Hindlimb muscle (tissue), 1 donor: ENCODE data around the gene HOXC5. TPM values are rescaled to one million over a fixed set of nuclear protein-coding genes. Genes with fewer than 3 reads are reported as not detected.
"Not testable (repeated sequence)": the region's sequence is repeated elsewhere in the genome, so short reads cannot be mapped to it uniquely, and the experiment has no call there.

ENCODE experiments used
- DNase-seq: peaks from one replicate; pipeline ENCODE4 v3.0.0-alpha.2; 2013
- polyA plus RNA-seq: library from polyadenylated mRNA; unstranded; fragments of 120-200 nt; gene quantifications from one replicate; pipeline ENCODE4 v1.2.1, GENCODE V29; 2013; ENCODE audit not compliant: insufficient read length

The HOXC5 gene
- polyA plus RNA-seq, 1 donor, result 1.8 TPM

DNA sequence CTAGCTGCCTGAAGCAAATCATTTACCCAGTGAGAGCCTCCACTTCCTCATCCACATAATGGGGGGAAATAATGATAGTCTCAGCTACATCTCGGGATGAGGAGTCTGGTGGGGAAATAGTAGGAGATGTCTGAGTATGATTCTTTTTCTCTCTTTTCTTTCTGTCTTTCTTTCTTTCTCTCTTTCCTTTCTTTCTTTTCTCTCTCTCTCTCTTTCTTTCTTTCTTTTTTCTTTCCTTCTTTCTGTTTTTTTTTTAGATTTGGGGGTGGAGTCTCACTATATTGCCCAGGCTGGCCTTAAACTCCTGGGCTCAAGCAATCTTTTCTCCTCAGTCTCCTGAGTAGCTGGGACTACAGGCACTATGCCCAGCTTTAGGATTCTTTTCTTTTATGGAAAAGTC, 33.6 kb downstream of the HOXC5 start:
- DNase-seq, result no peak

DNA sequence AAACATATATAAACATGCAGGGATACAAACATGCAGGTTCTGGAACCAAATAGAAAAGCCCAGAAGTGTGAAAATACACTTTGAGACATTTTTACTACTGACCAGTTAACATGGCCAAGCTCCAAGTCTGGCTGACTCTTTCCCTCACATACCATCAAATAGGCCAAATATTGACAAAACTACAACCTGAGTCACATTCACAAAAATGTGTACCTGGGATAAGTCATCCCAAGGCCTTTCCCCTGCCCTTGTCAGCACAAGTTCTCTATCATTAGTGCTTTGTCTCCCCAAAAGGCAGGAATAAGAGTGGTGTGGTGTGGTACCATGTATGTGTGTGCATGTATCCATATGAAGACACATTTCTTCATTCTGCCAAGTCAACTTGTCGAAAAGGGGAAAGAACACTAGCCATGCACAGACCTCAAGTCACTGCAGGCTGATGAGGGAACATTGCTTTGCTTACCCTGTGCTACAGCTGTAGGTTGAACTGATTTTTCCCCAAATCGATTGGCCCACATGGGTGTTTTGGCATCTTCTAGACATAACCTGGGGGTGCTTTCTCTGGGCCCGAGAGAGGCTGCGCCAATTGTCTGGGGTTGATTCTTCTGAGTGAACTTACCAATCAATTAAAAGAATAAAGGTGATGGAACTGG, 35.7 kb downstream of the HOXC5 start:
- no peak for DNase-seq

DNA sequence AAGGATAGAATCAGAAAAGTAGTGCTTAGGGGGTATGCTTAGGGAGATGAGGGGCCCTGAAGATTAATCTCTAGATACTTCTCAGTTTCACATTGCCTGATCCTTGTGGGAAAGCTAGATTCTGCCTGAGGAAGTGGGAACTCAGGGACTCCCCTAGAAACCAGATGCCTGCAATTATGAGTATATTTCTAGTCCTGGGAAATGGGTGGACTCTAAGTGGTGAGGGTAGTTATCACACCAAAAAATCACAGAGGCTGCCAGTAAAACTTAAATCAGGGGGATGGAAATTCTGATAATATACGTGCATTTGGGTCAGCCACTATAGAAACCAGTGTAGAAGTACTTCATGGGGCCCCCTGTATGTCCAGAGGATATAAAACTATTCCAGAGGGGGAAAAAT, 39.1 kb downstream of the HOXC5 start:
- DNase-seq, result no peak

DNA sequence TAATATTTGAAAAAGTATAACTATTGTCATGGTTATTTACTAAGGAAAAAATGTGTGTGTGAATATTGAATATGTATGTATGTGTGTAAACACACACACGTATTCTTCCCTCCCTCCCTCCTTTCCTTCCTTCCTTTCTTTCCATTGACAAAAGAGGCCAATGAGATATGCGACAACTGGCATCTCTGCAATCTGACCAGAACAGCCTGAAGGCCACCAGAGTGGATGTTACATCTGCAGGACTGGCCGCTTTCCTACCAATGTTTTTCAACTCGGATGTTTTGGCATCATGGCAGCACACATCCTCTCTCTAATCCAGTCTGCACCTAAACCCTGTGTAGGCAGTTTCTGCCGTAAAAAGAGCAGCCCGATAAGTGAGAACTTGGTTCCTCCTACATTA, 41.5 kb downstream of the HOXC5 start:
- no peak for DNase-seq

DNA sequence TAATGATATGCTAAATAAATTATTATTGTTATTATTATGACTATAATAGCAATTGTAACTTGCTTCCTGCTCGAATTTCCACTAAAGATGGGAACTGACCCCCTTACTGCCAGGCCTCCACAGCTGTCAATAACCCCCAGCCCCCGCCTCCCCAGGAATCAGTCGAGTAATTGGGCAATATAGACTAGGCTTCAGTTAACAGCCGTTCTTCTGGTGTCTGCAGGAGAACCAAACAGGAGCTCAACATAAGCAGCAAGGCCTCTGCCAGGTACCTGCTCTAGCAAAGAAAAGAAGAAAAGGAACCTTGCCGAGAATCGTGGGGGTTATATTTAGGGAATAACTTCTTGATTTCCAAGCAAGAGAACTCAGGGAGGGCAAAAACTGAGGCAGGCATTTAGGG, 42.6 kb downstream of the HOXC5 start:
- no peak for DNase-seq

DNA sequence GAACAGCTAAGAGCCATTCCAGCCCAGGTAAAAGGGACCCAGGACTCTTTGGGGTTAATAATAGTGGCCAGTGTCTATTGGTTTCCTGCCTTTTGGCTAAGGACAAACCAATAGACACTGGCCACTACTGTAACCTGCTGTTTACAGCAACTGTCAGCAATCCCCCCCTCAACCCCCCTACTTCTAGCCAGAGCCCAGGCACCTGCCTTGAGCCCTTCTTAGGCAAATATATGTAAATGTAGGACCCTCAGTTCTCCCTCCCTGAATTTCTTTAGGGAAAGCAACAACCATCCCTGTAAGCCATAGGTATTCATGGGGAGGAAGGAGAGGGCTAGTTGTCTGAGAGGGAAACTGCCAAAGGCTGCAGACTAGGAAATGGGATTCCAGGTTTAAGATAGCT, 43.1 kb downstream of the HOXC5 start:
- no peak for DNase-seq

DNA sequence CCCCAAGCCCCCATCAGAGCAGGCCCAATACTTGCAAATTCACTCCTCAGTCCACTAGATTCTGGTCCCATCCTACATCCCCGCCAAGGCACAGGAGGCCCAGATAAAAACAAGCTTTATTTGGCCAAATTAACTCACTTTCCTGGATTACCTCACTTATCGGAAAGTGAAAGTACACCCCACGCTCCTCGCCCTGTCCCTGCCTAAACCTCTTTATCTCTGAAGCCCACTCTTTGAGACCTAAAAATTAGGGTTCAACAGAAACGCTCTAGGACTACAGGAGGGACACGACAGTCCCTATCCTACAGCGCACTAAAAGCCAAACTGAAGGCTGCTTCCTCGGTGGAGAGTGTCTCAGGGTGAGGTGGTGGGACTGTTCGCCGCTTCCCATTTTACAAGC, 45.0 kb downstream of the HOXC5 start:
- not testable (repeated sequence) for DNase-seq

DNA sequence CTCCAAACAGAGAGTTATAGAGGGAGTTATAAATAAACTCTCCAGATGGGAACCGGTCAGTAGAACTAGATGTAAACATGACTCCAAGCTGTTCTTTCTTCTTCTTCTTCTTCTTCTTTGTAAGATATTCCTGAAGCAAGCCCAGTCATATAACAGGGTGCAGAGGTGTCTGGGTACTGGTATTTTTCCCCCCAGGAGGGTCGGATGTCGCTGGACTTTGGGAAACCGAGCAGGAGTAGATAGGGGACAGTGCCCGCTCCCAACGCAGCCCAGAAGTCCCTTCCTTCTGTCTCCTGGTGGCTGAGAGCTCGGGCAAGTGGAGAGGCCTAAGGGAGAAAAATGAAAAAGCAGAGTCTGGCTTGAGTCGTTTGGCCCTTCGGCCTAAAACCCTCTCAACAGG, 46.3 kb downstream of the HOXC5 start:
- not testable (repeated sequence) for DNase-seq

DNA sequence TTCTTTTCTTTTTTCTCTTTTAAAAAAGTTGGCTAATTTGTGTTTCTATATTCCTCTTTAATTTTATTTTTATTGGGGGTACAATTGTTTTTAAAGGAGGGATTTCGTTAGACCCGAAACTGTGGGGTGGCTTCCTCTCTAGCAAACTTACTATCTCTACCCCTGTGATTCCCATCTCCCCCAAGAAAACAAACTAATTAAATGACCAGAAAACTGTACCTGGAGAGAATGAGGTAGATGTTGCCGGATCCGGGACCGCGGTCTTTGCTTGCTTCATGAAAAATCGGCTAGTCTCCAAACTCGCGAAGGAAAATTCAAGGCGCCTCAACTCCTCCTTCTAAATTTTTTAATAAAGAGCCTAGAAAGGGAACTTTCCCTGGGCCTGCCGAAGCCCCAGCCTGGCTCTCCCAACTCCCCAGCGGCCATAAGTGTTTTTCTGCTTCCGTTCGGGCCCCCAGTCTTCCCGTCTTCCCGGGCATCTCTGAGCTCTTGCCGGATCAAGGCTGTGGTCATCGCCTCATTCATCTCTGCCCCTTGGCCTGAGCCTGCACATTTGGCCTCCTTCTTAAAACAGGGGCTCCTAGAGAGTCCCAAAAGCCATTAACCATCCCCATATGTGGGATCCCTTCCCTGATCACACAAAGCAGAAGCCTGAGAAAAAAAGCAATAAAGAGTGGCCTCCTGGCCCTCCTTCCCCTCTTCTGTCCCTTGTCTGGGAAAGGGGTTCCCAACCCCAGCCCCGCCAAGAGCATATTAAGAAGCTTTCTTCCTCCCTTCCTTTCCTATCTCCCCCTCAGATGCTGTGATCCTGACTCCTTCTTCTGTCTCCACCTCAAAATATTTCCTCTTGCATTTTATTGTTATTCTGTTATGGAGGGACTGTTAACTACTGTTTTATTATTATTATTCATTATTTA, 47.4 kb downstream of the HOXC5 start:
- not testable (repeated sequence) for DNase-seq

DNA sequence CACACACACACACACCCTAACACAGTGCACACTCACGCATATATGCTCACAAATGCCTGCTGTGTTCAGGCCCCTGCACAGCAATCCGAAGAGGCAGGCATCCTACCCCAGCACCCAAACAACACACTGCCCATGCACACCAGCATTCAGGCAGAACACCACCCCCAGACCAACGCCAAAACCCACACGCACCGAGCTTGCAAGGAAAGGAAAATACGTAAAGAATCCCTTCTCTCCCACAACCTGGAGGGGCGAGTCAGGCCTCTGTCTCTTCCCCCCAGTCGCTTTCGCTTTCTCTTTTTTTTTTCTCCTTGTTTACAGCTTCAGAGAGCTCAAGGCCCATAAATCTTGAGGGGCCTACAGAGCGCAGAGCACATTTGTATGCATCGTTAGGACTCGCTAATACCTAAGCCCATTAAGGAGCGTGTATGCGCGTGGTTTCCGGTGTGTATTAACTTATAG, 48.2 kb downstream of the HOXC5 start:
- DNase-seq, result not testable (repeated sequence)

DNA sequence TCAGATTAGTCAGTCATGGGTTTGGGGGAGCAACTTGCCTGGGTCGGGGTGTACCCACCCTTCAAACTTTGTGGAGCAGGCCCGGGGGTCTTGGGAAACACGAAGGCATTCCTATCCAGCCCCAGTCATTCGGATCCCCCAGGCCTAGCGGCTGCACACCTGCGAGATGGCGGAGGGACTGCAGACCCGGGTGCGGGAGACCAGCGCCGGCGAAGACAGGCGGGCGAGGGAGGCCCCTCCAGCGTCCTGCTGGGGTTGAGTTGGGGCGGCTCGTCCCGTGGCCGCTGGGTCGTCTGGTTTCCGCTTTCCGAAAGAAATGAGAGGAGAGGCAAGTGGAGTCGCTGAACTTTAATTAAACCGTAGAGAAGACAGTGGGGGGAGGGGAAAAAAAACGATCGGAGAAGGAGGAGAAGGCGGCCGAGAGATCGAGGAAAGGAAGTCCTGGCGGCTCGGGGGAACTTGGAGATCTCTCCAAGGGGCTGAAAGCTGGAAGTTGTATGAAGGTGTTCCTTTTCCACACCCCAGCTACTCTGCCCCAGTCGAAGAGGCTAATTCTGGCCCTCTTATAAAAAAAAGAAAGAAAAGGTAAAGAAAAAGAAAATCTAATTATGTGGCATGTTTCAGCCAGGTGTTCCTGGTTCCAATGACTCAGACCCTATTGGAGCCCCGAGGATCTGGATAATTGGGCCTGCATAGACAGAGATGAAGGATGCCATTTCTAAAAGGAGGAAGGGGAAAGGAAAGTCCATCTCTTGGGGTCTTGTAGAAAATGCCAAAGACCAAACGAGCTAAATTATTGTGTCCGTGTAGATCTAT, 48.9 kb downstream of the HOXC5 start:
- not testable (repeated sequence) for DNase-seq

DNA sequence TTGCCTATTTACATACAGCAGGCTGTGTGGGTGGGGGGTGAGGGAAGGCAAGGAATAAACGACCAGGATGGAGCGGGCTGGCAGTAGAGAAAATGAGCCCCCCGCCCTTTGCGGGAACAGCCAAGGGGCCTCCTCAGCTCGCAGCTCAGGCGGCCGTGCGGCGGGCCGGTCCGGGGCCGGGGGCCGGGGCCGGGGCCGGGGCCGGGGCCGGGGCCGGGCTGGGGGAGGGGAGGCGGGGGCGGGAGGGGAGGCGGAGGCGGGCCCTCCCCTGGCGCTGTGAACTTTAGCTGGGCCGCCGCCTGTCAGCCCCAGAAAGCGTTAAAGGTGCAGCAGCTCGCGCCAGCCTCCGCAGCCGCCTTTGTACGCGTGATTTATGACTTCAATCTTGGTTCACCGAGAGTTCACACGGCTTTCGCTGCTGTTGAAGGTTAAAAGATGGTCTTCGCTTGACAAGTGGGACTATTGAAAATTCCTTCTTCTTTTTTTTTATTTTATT, 49.6 kb downstream of the HOXC5 start:
- no peak for DNase-seq

Other genes with a start within 250 kb of the HOXC5 start
- 0.10 TPM for gene HOXC13, start 94.2 kb upstream of the HOXC5 start, polyA plus RNA-seq
- 0.48 TPM for gene HOXC12, start 78.1 kb upstream of the HOXC5 start, polyA plus RNA-seq
- 7.1 TPM for gene HOXC11, start 59.9 kb upstream of the HOXC5 start, polyA plus RNA-seq
- gene HOTAIR, start 58.1 kb upstream of the HOXC5 start, polyA plus RNA-seq, result 7.6 TPM
- 57.9 TPM for gene HOXC10, start 47.9 kb upstream of the HOXC5 start, polyA plus RNA-seq
- 17.4 TPM for gene HOXC9, start 32.9 kb upstream of the HOXC5 start, polyA plus RNA-seq
- gene HOXC8, start 24.1 kb upstream of the HOXC5 start, polyA plus RNA-seq, result 6.6 TPM
- 16.3 TPM for gene HOXC6, start 4.6 kb upstream of the HOXC5 start, polyA plus RNA-seq
- 21.4 TPM for gene HOXC4, start 20.8 kb downstream of the HOXC5 start, polyA plus RNA-seq
- 27.6 TPM for gene SMUG1, start 155.9 kb downstream of the HOXC5 start, polyA plus RNA-seq
- gene CBX5, start 247.1 kb downstream of the HOXC5 start, polyA plus RNA-seq, result 65.3 TPM
- gene HNRNPA1, start 247.7 kb downstream of the HOXC5 start, polyA plus RNA-seq, result 1,619 TPM